DOHH2 (cell line): ENCODE data around the gene LDLRAD4.

Experiments used
- H3F3A ChIP-seq: fragments of 200-600 bp; sonication (generic), shearing (Covaris generic); 2 replicates; pipeline ENCODE4 v1.6.0; 2016; ENCODE audit warnings: antibody characterized with exemption, mild to moderate bottlenecking; ENCODE audit not compliant: control insufficient read depth, insufficient read depth
- H3K27ac ChIP-seq: fragments of 200-600 bp; sonication (generic); 2 replicates; pipeline ENCODE4 v1.5.1; 2014; ENCODE audit warnings: low read depth, mild to moderate bottlenecking, low read length, moderate library complexity
- H3K27me3 ChIP-seq: fragments of 200-600 bp; sonication (generic); 2 replicates; pipeline ENCODE4 v1.6.1; 2014; ENCODE audit warnings: mild to moderate bottlenecking, low read length, mixed read lengths; ENCODE audit not compliant: control insufficient read depth
- H3K36me3 ChIP-seq: fragments of 200-600 bp; sonication (generic); 2 replicates; pipeline ENCODE4 v1.6.1; 2014; ENCODE audit warnings: mild to moderate bottlenecking, low read length, moderate library complexity, mixed read lengths; ENCODE audit not compliant: control insufficient read depth
- H3K4me1 ChIP-seq: fragments of 200-600 bp; sonication (generic); 2 replicates; pipeline ENCODE4 v1.6.1; 2014; ENCODE audit warnings: mild to moderate bottlenecking, low read length, mixed read lengths; ENCODE audit not compliant: control insufficient read depth
- H3K4me2 ChIP-seq: fragments of 200-600 bp; sonication (generic); 2 replicates; pipeline ENCODE4 v1.6.0; 2014; ENCODE audit warnings: mild to moderate bottlenecking, low read length, moderate library complexity
- H3K4me3 ChIP-seq: fragments of 200-600 bp; sonication (generic); 2 replicates; pipeline ENCODE4 v1.5.1; 2014; ENCODE audit warnings: mild to moderate bottlenecking, low read length, mixed read lengths
- H3K79me2 ChIP-seq: fragments of 200-600 bp; sonication (generic); 2 replicates; pipeline ENCODE4 v1.6.1; 2014; ENCODE audit warnings: mild to moderate bottlenecking, low read length, mixed read lengths; ENCODE audit not compliant: control insufficient read depth
- H3K9me2 ChIP-seq: fragments of 200-600 bp; sonication (generic); replicated peaks from 2 replicates; pipeline ENCODE4 v1.6.1; 2014; ENCODE audit warnings: mild to moderate bottlenecking, low read length, mixed read lengths; ENCODE audit not compliant: control insufficient read depth
- H3K9me3 ChIP-seq: fragments of 200-600 bp; sonication (generic); 2 replicates; pipeline ENCODE4 v1.6.1; 2014; ENCODE audit warnings: antibody characterized with exemption, low read length, mixed read lengths; ENCODE audit not compliant: control insufficient read depth, insufficient read depth
- H4K20me1 ChIP-seq: fragments of 200-600 bp; sonication (generic); 2 replicates; pipeline ENCODE4 v1.6.0; 2014; ENCODE audit warnings: low read depth, mild to moderate bottlenecking, antibody characterized with exemption, low read length, moderate library complexity; ENCODE audit not compliant: control insufficient read depth, insufficient read depth
- EZH2phosphoT487 ChIP-seq: fragments of 200-600 bp; sonication (generic); IDR thresholded peaks from 2 replicates; pipeline ENCODE4 v1.6.1; 2017; ENCODE audit warnings: borderline replicate concordance, mild to moderate bottlenecking, antibody characterized with exemption, low read length, moderate library complexity, mixed read lengths
- TF ChIP-seq, protein P1 (sequence below): fragments of 200-600 bp; sonication (generic); IDR thresholded peaks from one replicate; pipeline ENCODE4 v1.5.1; 2014; ENCODE audit warnings: antibody characterized with exemption, mild to moderate bottlenecking, low read depth, low read length; ENCODE audit not compliant: poor library complexity, severe bottlenecking

LDLRAD4 gene

GRCh38 chr18:13451213-13451540 is 232.6 kb downstream of the LDLRAD4 start:
- no peaks in the 10 kb centered on the region for H3K9me3 ChIP-seq
- peaks cover 2% of the 10 kb centered on the region; the same call in 1 of the 2 replicates for H3K27me3 ChIP-seq
- TF ChIP-seq, protein P1, sequence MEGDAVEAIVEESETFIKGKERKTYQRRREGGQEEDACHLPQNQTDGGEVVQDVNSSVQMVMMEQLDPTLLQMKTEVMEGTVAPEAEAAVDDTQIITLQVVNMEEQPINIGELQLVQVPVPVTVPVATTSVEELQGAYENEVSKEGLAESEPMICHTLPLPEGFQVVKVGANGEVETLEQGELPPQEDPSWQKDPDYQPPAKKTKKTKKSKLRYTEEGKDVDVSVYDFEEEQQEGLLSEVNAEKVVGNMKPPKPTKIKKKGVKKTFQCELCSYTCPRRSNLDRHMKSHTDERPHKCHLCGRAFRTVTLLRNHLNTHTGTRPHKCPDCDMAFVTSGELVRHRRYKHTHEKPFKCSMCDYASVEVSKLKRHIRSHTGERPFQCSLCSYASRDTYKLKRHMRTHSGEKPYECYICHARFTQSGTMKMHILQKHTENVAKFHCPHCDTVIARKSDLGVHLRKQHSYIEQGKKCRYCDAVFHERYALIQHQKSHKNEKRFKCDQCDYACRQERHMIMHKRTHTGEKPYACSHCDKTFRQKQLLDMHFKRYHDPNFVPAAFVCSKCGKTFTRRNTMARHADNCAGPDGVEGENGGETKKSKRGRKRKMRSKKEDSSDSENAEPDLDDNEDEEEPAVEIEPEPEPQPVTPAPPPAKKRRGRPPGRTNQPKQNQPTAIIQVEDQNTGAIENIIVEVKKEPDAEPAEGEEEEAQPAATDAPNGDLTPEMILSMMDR, result no peak
- no peak for TF ChIP-seq EZH2phosphoT487
- no peaks in the 10 kb centered on the region for H4K20me1 ChIP-seq
- no peak overlapping the region for H3K4me3 ChIP-seq
- H3K36me3 ChIP-seq, result no peaks in the 10 kb centered on the region
- no peaks in the 10 kb centered on the region for H3F3A ChIP-seq
- no peaks in the 10 kb centered on the region for H3K79me2 ChIP-seq
- peaks cover 5% of the 10 kb centered on the region for H3K4me1 ChIP-seq
- no peaks in the 10 kb centered on the region for H3K9me2 ChIP-seq
- no peak overlapping the region for H3K4me2 ChIP-seq
- H3K27ac ChIP-seq, result no peak overlapping the region

- Histone ChIP-seq H3K27me3 (peaks cover 2% of the 10 kb centered on the region; the same call in 1 of the 2 replicates), H3F3A (no peaks in the 10 kb centered on the region), H3K9me2 (no peaks in the 10 kb centered on the region), H4K20me1 (no peaks in the 10 kb centered on the region), H3K4me1 (peaks cover 8% of the 10 kb centered on the region), H3K4me2 (no peak overlapping the region), H3K9me3 (no peaks in the 10 kb centered on the region), H3K79me2 (no peaks in the 10 kb centered on the region), H3K36me3 (no peaks in the 10 kb centered on the region), H3K4me3 (no peak overlapping the region), H3K27ac (no peak overlapping the region)
- TF ChIP-seq EZH2phosphoT487, result no peak
- TF ChIP-seq, protein P1, result no peak
Measured at GRCh38 chr18:13451661-13452387, 233.3 kb downstream of the LDLRAD4 start.

- no peaks in the 10 kb centered on the region for H3F3A ChIP-seq
- no peak for TF ChIP-seq EZH2phosphoT487
- TF ChIP-seq, protein P1, result no peak
- H3K79me2 ChIP-seq, result no peaks in the 10 kb centered on the region
- H3K36me3 ChIP-seq, result no peaks in the 10 kb centered on the region
- H3K27ac ChIP-seq, result no peak overlapping the region
- H4K20me1 ChIP-seq, result no peaks in the 10 kb centered on the region
- no peaks in the 10 kb centered on the region for H3K9me2 ChIP-seq
- no peaks in the 10 kb centered on the region for H3K9me3 ChIP-seq
- H3K27me3 ChIP-seq, result peaks cover 2% of the 10 kb centered on the region; the same call in 1 of the 2 replicates
- no peak overlapping the region for H3K4me3 ChIP-seq
- H3K4me2 ChIP-seq, result no peak overlapping the region
- peaks cover 8% of the 10 kb centered on the region for H3K4me1 ChIP-seq
Measured at GRCh38 chr18:13452388-13452811, 233.8 kb downstream of the LDLRAD4 start.
